ENCODE data around the gene MKLN1.
"Not testable (repeated sequence)": the region's sequence is repeated elsewhere in the genome, so short reads cannot be mapped to it uniquely, and the experiment has no call there.

DNA sequence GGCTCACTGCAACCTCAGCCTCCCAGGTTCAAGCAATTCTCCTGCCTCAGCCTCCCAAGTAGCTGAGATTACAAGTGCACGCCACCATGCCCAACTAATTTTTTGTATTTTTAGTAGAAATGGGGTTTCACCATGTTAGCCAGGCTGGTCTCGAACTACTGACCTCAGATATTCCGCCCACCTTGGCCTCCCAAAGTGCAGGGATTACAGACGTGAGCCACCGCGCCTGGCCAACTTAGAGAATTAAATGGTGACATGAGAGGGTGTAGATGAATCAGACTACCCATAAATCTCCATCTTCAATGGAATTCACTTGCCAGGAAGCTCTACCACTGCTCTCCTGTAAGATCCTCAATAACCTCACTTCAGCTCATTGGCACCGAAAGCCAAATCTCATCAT lies 187.8 kb downstream of the MKLN1 start:
- not testable (repeated sequence) for TF ChIP-seq TAF1 (IDR thresholded peaks at IDR 0.05; ENCODE audit: borderline replicate concordance, low read depth, low read length); POLR2AphosphoS5 (IDR thresholded peaks at IDR 0.05; ENCODE audit: low read depth, low read length); POLR2A (IDR thresholded peaks at IDR 0.05; ENCODE audit: low read depth, low read length)

All from GM12892 (cell line).